MM.1S (cell line): ENCODE results near the gene DNER.

ENCODE experiments used
- DNase-seq: peaks from one replicate; pipeline ENCODE4 v3.0.0-alpha.2; 2015
- H2AFZ ChIP-seq: fragments of 300-600 bp; sonication (generic); 2 replicates; pipeline ENCODE4 v1.6.0; 2016; ENCODE audit warnings: antibody characterized with exemption, low read length
- H3F3A ChIP-seq: fragments of 300-600 bp; sonication (generic); 2 replicates; pipeline ENCODE4 v1.6.1; 2016; ENCODE audit warnings: mild to moderate bottlenecking, antibody characterized with exemption, low read length, moderate library complexity, mixed read lengths; ENCODE audit not compliant: insufficient read depth
- H3K27ac ChIP-seq: fragments of 300-600 bp; sonication (generic); 2 replicates; pipeline ENCODE4 v1.5.1; 2016; ENCODE audit warnings: mild to moderate bottlenecking, low read length
- H3K27me3 ChIP-seq: fragments of 300-600 bp; sonication (generic); replicated peaks from 2 replicates; pipeline ENCODE4 v1.6.0; 2016; ENCODE audit warnings: low read length; ENCODE audit not compliant: insufficient read depth
- H3K36me3 ChIP-seq: fragments of 300-600 bp; sonication (generic); replicated peaks from 2 replicates; pipeline ENCODE4 v1.6.1; 2016; ENCODE audit warnings: mild to moderate bottlenecking, low read length, mixed read lengths; ENCODE audit not compliant: insufficient read depth
- H3K4me1 ChIP-seq: fragments of 300-600 bp; sonication (generic); 2 replicates; pipeline ENCODE4 v1.6.1; 2016; ENCODE audit warnings: low read length, mixed read lengths
- H3K4me2 ChIP-seq: fragments of 300-600 bp; sonication (generic); 2 replicates; pipeline ENCODE4 v1.6.0; 2016; ENCODE audit warnings: low read depth, low read length
- H3K4me3 ChIP-seq: fragments of 300-600 bp; sonication (generic); 2 replicates; pipeline ENCODE4 v1.5.1; 2016; ENCODE audit warnings: low read length, mixed read lengths
- H3K79me2 ChIP-seq: fragments of 300-600 bp; sonication (generic); 2 replicates; pipeline ENCODE4 v1.6.1; 2016; ENCODE audit warnings: mixed run types, low read length, mixed read lengths
- H3K9ac ChIP-seq: fragments of 300-600 bp; sonication (generic); 2 replicates; pipeline ENCODE4 v1.6.1; 2016; ENCODE audit warnings: low read length, mixed read lengths
- H3K9me2 ChIP-seq: fragments of 300-600 bp; sonication (generic); replicated peaks from 2 replicates; pipeline ENCODE4 v1.6.1; 2016; ENCODE audit warnings: mild to moderate bottlenecking, low read length, mixed read lengths; ENCODE audit not compliant: insufficient read depth
- H3K9me3 ChIP-seq: fragments of 300-600 bp; sonication (generic); replicated peaks from 2 replicates; pipeline ENCODE4 v1.6.1; 2016; ENCODE audit warnings: mild to moderate bottlenecking, low read length, mixed read lengths; ENCODE audit not compliant: insufficient read depth
- H4K20me1 ChIP-seq: fragments of 300-600 bp; sonication (generic); 2 replicates; pipeline ENCODE4 v1.6.1; 2016; ENCODE audit warnings: mild to moderate bottlenecking, low read length, moderate library complexity, mixed read lengths; ENCODE audit not compliant: insufficient read depth
- EZH2 ChIP-seq: fragments of 300-600 bp; sonication (generic); optimal IDR thresholded peaks from 2 replicates; pipeline ENCODE3; 2017; ENCODE audit warnings: low read depth, mild to moderate bottlenecking, antibody characterized with exemption, low read length, mixed read lengths
- EZH2phosphoT487 ChIP-seq: fragments of 300-600 bp; sonication (generic); IDR thresholded peaks from 2 replicates; pipeline ENCODE4 v1.6.1; 2018; ENCODE audit warnings: antibody characterized with exemption, low read length
- TF ChIP-seq, protein P1 (sequence below): fragments of 300-600 bp; sonication (generic); IDR thresholded peaks from 2 replicates; pipeline ENCODE4 v1.5.1; 2016; ENCODE audit warnings: antibody characterized with exemption, low read length, mixed read lengths

Gene DNER

DNA sequence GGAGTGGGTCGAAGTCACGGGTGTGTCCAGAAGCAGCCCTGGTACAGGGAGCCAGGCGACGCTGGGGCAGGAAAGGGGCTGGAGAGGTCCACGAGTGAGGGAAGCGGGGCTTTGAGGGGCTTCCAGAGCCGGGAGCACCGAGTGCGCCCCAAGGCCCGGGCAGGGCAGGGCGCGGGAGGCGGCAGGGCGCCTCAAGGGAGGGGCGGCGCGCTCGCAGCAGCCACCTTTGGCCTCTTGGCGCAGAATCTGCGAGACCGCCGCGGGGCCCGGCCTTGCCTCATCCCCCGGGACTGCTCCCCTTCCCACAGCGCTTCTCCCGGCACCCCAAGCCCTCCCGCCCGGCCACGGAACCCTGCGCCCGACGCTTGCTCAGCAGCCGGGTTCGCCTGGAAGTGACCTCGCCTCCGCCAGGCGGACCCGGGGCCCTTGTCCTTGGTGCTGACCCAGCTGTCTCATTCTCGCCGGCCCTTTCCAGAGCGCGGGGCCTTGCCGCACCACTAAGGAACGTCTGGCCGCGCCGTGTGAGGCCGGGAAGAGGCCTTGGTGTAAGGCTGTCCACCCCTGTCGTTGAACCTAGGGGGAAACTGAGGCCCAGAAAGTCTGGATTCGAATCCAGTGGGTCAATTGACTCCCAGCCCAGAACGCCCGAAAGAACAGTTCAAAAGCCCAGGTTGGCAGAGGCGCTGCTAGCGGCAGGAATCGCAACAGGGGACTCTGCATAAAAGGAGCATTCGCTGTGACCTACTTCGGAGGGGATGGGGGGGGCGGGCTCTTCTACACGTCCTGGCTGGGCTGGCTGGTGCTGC, 584 bp upstream of the DNER start:
- H2AFZ ChIP-seq, result no peak overlapping the region
- H3F3A ChIP-seq, result no peaks in the 10 kb centered on the region
- peak overlapping the region; percentile 96 for H3K4me2 ChIP-seq
- no peaks in the 10 kb centered on the region for H4K20me1 ChIP-seq
- H3K4me3 ChIP-seq, result peak overlapping the region; percentile 63; the same call in 1 of the 2 replicates
- no peak overlapping the region for H3K27ac ChIP-seq
- H3K9ac ChIP-seq, result no peak overlapping the region
- H3K27me3 ChIP-seq, result peaks cover 15% of the 10 kb centered on the region
- H3K9me3 ChIP-seq, result no peaks in the 10 kb centered on the region
- peak; percentile 58 for DNase-seq
- no peaks in the 10 kb centered on the region for H3K9me2 ChIP-seq
- TF ChIP-seq EZH2phosphoT487 (no peak), EZH2 (no peak)
- TF ChIP-seq, protein P1, sequence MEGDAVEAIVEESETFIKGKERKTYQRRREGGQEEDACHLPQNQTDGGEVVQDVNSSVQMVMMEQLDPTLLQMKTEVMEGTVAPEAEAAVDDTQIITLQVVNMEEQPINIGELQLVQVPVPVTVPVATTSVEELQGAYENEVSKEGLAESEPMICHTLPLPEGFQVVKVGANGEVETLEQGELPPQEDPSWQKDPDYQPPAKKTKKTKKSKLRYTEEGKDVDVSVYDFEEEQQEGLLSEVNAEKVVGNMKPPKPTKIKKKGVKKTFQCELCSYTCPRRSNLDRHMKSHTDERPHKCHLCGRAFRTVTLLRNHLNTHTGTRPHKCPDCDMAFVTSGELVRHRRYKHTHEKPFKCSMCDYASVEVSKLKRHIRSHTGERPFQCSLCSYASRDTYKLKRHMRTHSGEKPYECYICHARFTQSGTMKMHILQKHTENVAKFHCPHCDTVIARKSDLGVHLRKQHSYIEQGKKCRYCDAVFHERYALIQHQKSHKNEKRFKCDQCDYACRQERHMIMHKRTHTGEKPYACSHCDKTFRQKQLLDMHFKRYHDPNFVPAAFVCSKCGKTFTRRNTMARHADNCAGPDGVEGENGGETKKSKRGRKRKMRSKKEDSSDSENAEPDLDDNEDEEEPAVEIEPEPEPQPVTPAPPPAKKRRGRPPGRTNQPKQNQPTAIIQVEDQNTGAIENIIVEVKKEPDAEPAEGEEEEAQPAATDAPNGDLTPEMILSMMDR, result no peak
- no peaks in the 10 kb centered on the region for H3K79me2 ChIP-seq
- no peaks in the 10 kb centered on the region for H3K36me3 ChIP-seq
- H3K4me1 ChIP-seq, result no peaks in the 10 kb centered on the region

DNA sequence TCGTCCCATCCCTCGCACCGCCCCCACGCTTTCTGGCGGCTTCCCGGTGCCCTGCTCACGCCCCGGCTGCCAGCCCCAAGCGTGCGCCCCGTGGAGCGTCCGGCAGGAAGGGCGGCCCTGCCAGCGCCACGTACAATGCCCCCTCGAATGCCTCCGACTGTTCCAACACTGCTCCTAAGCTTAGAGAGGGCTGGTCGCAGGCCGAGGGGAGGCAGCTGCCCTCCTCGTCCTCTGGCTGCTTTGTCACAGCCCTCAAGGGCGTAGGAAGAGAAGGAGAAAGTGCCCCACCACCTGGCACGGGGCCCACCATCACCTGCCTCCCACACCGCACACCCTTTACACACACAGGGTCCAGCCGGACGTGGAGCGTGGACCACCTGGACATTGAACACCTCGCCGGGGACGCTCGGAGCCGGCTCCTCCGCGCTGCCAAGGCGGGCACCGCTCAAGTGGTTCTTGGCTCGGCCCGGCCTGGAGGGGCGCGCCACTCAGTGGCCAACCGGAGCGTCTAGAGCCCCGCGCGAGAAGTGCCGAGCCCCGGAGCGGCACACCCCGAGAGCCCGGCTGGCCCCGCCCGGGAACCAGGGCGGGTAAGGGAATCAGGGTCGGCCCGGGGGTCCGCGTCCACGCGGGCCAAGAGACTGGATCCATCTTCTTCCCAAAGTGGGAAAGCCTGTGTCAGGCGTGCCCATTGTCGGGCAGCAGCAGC, 830 bp downstream of the DNER start:
- peak overlapping the region; percentile 57 for H3K4me3 ChIP-seq
- DNase-seq, result peak; percentile 44

DNA sequence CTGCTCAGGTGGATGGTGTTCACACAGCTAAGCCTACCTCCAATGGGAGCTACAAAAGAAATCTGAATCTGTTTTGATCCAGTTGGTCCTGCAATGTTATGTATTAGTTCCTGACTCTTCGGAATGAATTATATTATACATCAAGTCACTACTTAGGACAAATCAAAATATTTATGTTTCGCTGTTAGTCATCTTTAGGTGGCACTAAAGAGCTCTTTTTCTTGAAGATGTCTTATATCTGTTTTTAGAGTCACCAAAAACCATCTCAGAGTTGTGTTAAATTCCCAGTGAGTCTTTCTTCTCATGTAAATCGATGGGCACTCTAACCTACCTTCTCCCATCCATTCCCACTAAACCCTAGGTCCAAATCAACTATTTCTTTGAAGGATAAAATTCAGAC, 2.2 kb downstream of the DNER start:
- no peaks in the 10 kb centered on the region for H3K9me2 ChIP-seq
- no peak for TF ChIP-seq EZH2
- TF ChIP-seq, protein P1, result peak; percentile 22; the same call in 1 of the 2 replicates
- no peaks in the 10 kb centered on the region for H3K36me3 ChIP-seq
- H3K9me3 ChIP-seq, result no peaks in the 10 kb centered on the region
- H3K27ac ChIP-seq, result no peak overlapping the region
- no peak overlapping the region for H3K9ac ChIP-seq
- no peak overlapping the region for H3K4me3 ChIP-seq
- no peaks in the 10 kb centered on the region for H3F3A ChIP-seq
- no peaks in the 10 kb centered on the region for H3K4me1 ChIP-seq
- no peaks in the 10 kb centered on the region for H3K79me2 ChIP-seq
- DNase-seq, result no peak
- no peak overlapping the region for H3K4me2 ChIP-seq
- no peaks in the 10 kb centered on the region for H4K20me1 ChIP-seq
- peaks cover 15% of the 10 kb centered on the region for H3K27me3 ChIP-seq
- no peak overlapping the region for H2AFZ ChIP-seq

More for the DNA sequence above, 830 bp downstream of the DNER start:
- H4K20me1 ChIP-seq, result no peaks in the 10 kb centered on the region
- no peaks in the 10 kb centered on the region for H3K36me3 ChIP-seq
- no peaks in the 10 kb centered on the region for H3K9me3 ChIP-seq
- no peaks in the 10 kb centered on the region for H3K4me1 ChIP-seq
- no peak overlapping the region for H3K27ac ChIP-seq
- no peaks in the 10 kb centered on the region for H3K79me2 ChIP-seq
- peak overlapping the region; percentile 42; the same call in 1 of the 2 replicates for H2AFZ ChIP-seq
- H3K4me2 ChIP-seq, result peak overlapping the region; percentile 92
- TF ChIP-seq EZH2 (no peak), EZH2phosphoT487 (no peak)
- TF ChIP-seq, protein P1, result no peak
- no peaks in the 10 kb centered on the region for H3F3A ChIP-seq
- H3K27me3 ChIP-seq, result peaks cover 15% of the 10 kb centered on the region
- no peak overlapping the region for H3K9ac ChIP-seq
- H3K9me2 ChIP-seq, result no peaks in the 10 kb centered on the region
